A549 (cell line): ENCODE data around the gene KCNK15. TPM values are rescaled to one million over a fixed set of nuclear protein-coding genes. Genes with fewer than 3 reads are reported as not detected.
A peak's percentile ranks its signal among the peaks of the same experiment; 100 is the strongest.

Experiments
- ATAC-seq, 2 experiments: fragments of 200-7000 bp in 1 of 2; fragments of >200 bp in 1 of 2; cut with Nextera tagmentation in 1 of 2; cut with Tn5 transposase in 1 of 2; 3 replicates each; pipeline versions ENCODE4 v1.8.0 to v1.9.1; 2018 to 2020; ENCODE audit warnings: mild to moderate bottlenecking in 1 of 2, moderate library complexity in 1 of 2
- CTCF ChIA-PET: fragments of 300-600 bp; sonication (Branson Sonifier 250); formaldehyde crosslinking; extraction: SDS; loops from one replicate; lab custom pipeline; 2021; ENCODE audit warnings: antibody characterized with exemption, inconsistent platforms; lab: Yijun Ruan, JAX
- POLR2A ChIA-PET: fragments of 350-600 bp; formaldehyde crosslinking; extraction: SDS; loops from one replicate; lab custom pipeline; 2021; ENCODE audit warnings: antibody characterized with exemption, inconsistent platforms; lab: Yijun Ruan, JAX
- DNase-seq, 2 experiments: peaks; one replicate each; pipeline versions ENCODE4 v3.0.0 to v3.0.0-alpha.2; 2011 to 2016; ENCODE audit warnings: low read depth in 1 of 2, low spot score in 1 of 2
- FAIRE-seq: peaks from 2 replicates; lab custom pipeline; 2011; peaks lifted over from hg19 to GRCh38; lab: Jason Lieb, UNC
- H3K27ac ChIP-seq, 2 experiments: fragments of >200 bp; sonication (Bioruptor Twin); formaldehyde crosslinking; 3 replicates each; pipeline ENCODE4 v1.5.1; 2016 to 2017
- H3K4me1 ChIP-seq: fragments of >200 bp; sonication (Bioruptor Twin); formaldehyde crosslinking; 3 replicates; pipeline ENCODE4 v1.6.1; 2016
- H3K4me2 ChIP-seq: fragments of >200 bp; sonication (Bioruptor Twin); formaldehyde crosslinking; 3 replicates; pipeline ENCODE4 v1.6.1; 2016
- H3K4me3 ChIP-seq: fragments of >200 bp; sonication (Bioruptor Twin); formaldehyde crosslinking; 3 replicates; pipeline ENCODE4 v1.5.1; 2016
- H3K9me3 ChIP-seq: fragments of >200 bp; sonication (Bioruptor Twin); formaldehyde crosslinking; 3 replicates; pipeline ENCODE4 v1.6.1; 2016
- CEBPB ChIP-seq, 2 experiments: fragments of >200 bp in 1 of 2; sonication (Bioruptor Twin) in 1 of 2; formaldehyde crosslinking in 1 of 2; IDR thresholded peaks; 2 replicates each; pipeline ENCODE4 v1.6.1; 2012 to 2016
- E2F6 ChIP-seq: IDR thresholded peaks from 2 replicates; pipeline ENCODE4 v1.6.1; 2012; ENCODE audit warnings: low read depth, borderline replicate concordance
- FOSB ChIP-seq: fragments of 250-450 bp; sonication (Bioruptor Pico); IDR thresholded peaks from 2 replicates; pipeline ENCODE4 v1.5.0; 2020; ENCODE audit warnings: mild to moderate bottlenecking, moderate library complexity
- FOSL2 ChIP-seq, 2 experiments: fragments of 450-650 bp in 1 of 2; fragments of >200 bp in 1 of 2; sonication (Bioruptor Twin) in 1 of 2; formaldehyde crosslinking; IDR thresholded peaks; 2 replicates each; pipeline versions ENCODE4 v1.5.0 to v1.6.1; 2016 to 2020; ENCODE audit warnings: mild to moderate bottlenecking in 1 of 2, moderate library complexity in 1 of 2
- FOXS1 ChIP-seq: fragments of 250-450 bp; sonication (Bioruptor Pico); IDR thresholded peaks from 2 replicates; pipeline ENCODE4 v1.5.0; 2020; ENCODE audit warnings: mild to moderate bottlenecking, moderate library complexity
- HOXB13 ChIP-seq: fragments of 250-450 bp; sonication (Bioruptor Pico); IDR thresholded peaks from 2 replicates; pipeline ENCODE4 v1.5.0; 2020; ENCODE audit warnings: low read depth, mild to moderate bottlenecking, moderate library complexity
- MAX ChIP-seq: IDR thresholded peaks from 2 replicates; pipeline ENCODE4 v1.6.1; 2012
- NFE2L2 ChIP-seq: fragments of 150-350 bp; conservative IDR thresholded peaks from 2 replicates; pipeline ENCODE4 v1.6.1; 2014; ENCODE audit warnings: low read length
- PHF8 ChIP-seq: fragments of 200-600 bp; sonication (generic); IDR thresholded peaks from 2 replicates; pipeline ENCODE4 v1.6.1; 2016; ENCODE audit warnings: low read depth, mild to moderate bottlenecking, antibody characterized with exemption, moderate library complexity, borderline replicate concordance
- RAD21 ChIP-seq, 2 experiments: fragments of >200 bp in 1 of 2; sonication (Bioruptor Twin) in 1 of 2; formaldehyde crosslinking in 1 of 2; IDR thresholded peaks in 1 of 2; conservative IDR thresholded peaks in 1 of 2; 2 replicates in 1 of 2; 3 replicates in 1 of 2; pipeline ENCODE4 v1.6.1; 2012 to 2018; ENCODE audit warnings: inconsistent platforms in 1 of 2
- REST ChIP-seq: fragments of 200-600 bp; sonication (generic); IDR thresholded peaks from 2 replicates; pipeline ENCODE4 v1.6.1; 2016; ENCODE audit warnings: antibody characterized with exemption, mild to moderate bottlenecking, moderate library complexity
- RNF2 ChIP-seq: fragments of 200-600 bp; sonication (generic); IDR thresholded peaks from 2 replicates; pipeline ENCODE4 v1.6.1; 2016; ENCODE audit warnings: low read depth, mild to moderate bottlenecking, antibody characterized with exemption, moderate library complexity, borderline replicate concordance
- SMC3 ChIP-seq: fragments of >200 bp; sonication (Bioruptor Twin); formaldehyde crosslinking; IDR thresholded peaks from 3 replicates; pipeline ENCODE4 v1.6.1; 2018; ENCODE audit warnings: inconsistent platforms
- TP53 ChIP-seq: fragments of 250-450 bp; sonication (Bioruptor Pico); IDR thresholded peaks from 2 replicates; pipeline ENCODE4 v1.5.0; 2021; ENCODE audit warnings: mild to moderate bottlenecking, moderate library complexity
- ZSCAN20 ChIP-seq: fragments of 250-450 bp; sonication (Bioruptor Pico); IDR thresholded peaks from 2 replicates; pipeline ENCODE4 v1.8.0; 2022; ENCODE audit warnings: mild to moderate bottlenecking, moderate library complexity
- WGBS: methylation state at CpG from one replicate; pipeline ENCODE4 v1.1.6; 2017; ENCODE audit errors: missing lambda C conversion rate; 5-methylcytosine and 5-hydroxymethylcytosine counted together
- polyA plus RNA-seq, 4 experiments: library from polyadenylated mRNA; depleted of rRNA in 3 of 4; stranded (reverse); fragments of >200 nt; fragmentation: RNase III in 1 of 4; extraction: RNeasy Plus Mini Kit Qiagen cat#74134 plus additional on column Dnase treatment in 1 of 4; gene quantifications; 2 replicates in 3 of 4; 3 replicates in 1 of 4; pipeline ENCODE4 v1.2.3, GENCODE V29; 2011 to 2017
- TF ChIP-seq, protein P1 (sequence below): fragments of 250-450 bp; sonication (Bioruptor Pico); IDR thresholded peaks from 2 replicates; pipeline ENCODE4 v1.5.0; 2020; ENCODE audit warnings: low read depth, mild to moderate bottlenecking, moderate library complexity
- TF ChIP-seq, protein P2 (sequence below): fragments of 250-450 bp; sonication (Bioruptor Pico); IDR thresholded peaks from 2 replicates; pipeline ENCODE4 v1.5.0; 2021; ENCODE audit warnings: mild to moderate bottlenecking, moderate library complexity, borderline replicate concordance
- TF ChIP-seq, protein P3 (sequence below): fragments of 150-350 bp; IDR thresholded peaks from 2 replicates; pipeline ENCODE4 v1.6.1; 2014; ENCODE audit warnings: low read depth, mild to moderate bottlenecking, low read length
- TF ChIP-seq, protein P4 (sequence below): fragments of >200 bp; sonication (Bioruptor Twin); formaldehyde crosslinking; IDR thresholded peaks from 3 replicates; pipeline ENCODE4 v1.5.1; 2016

Gene KCNK15
- polyA plus RNA-seq, 2 of the 4 experiments (the other 2 are of a cell fraction): 0.43 to 0.49 TPM

- Histone ChIP-seq H3K4me3 (no peak overlapping the region), H3K4me2 (no peak overlapping the region), H3K4me1 (peaks cover 36% of the 10 kb centered on the region), H3K27ac (peak overlapping the region in 1 of 2 experiments; percentile 94; a peak in 1 of 6 replicates), H3K9me3 (no peaks in the 10 kb centered on the region)
- no peak for ATAC-seq
- ChIA-PET POLR2A (interaction anchor here (0.8 to 1.4 kb wide), 2 partner anchors 19 to 137 kb away, joined by 3 to 4 read pairs; partner anchors contain the start of gene YWHAB), CTCF (interaction anchor here (0.5 to 5.7 kb wide), 49 partner anchors 8 to 347 kb away, joined by 3 to 96 read pairs (median 6); partner anchors contain the start of gene RIMS4)
- TF ChIP-seq ZSCAN20 (CRISPR knock-in tag): no peak
- TF ChIP-seq FOXS1 (CRISPR knock-in tag): no peak
- TF ChIP-seq FOSB (CRISPR knock-in tag): no peak
- TF ChIP-seq TP53 (CRISPR knock-in tag): no peak
- TF ChIP-seq, protein P1, sequence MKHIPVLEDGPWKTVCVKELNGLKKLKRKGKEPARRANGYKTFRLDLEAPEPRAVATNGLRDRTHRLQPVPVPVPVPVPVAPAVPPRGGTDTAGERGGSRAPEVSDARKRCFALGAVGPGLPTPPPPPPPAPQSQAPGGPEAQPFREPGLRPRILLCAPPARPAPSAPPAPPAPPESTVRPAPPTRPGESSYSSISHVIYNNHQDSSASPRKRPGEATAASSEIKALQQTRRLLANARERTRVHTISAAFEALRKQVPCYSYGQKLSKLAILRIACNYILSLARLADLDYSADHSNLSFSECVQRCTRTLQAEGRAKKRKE (CRISPR knock-in tag): no peak
- no peak for TF ChIP-seq NFE2L2
- TF ChIP-seq, protein P2, sequence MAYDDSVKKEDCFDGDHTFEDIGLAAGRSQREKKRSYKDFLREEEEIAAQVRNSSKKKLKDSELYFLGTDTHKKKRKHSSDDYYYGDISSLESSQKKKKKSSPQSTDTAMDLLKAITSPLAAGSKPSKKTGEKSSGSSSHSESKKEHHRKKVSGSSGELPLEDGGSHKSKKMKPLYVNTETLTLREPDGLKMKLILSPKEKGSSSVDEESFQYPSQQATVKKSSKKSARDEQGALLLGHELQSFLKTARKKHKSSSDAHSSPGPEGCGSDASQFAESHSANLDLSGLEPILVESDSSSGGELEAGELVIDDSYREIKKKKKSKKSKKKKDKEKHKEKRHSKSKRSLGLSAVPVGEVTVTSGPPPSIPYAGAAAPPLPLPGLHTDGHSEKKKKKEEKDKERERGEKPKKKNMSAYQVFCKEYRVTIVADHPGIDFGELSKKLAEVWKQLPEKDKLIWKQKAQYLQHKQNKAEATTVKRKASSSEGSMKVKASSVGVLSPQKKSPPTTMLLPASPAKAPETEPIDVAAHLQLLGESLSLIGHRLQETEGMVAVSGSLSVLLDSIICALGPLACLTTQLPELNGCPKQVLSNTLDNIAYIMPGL (CRISPR knock-in tag): no peak
- no peak for TF ChIP-seq RNF2
- no peak for TF ChIP-seq FOSL2 (IDR thresholded peaks at IDR 0.05)
- no peak for TF ChIP-seq FOSL2 (CRISPR knock-in tag; IDR thresholded peaks at IDR 0.05)
- TF ChIP-seq PHF8: no peak
- no peak for TF ChIP-seq REST
- TF ChIP-seq HOXB13: no peak
- TF ChIP-seq, protein P3, sequence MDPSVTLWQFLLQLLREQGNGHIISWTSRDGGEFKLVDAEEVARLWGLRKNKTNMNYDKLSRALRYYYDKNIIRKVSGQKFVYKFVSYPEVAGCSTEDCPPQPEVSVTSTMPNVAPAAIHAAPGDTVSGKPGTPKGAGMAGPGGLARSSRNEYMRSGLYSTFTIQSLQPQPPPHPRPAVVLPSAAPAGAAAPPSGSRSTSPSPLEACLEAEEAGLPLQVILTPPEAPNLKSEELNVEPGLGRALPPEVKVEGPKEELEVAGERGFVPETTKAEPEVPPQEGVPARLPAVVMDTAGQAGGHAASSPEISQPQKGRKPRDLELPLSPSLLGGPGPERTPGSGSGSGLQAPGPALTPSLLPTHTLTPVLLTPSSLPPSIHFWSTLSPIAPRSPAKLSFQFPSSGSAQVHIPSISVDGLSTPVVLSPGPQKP: no peak
- WGBS: 96% methylated on average over 3 of the region's 3 CpGs
- DNase-seq: no peak
- FAIRE-seq: no peak
These were observed 2.3 kb downstream of the KCNK15 start for GRCh38 chr20:44748005-44748370.

DNA sequence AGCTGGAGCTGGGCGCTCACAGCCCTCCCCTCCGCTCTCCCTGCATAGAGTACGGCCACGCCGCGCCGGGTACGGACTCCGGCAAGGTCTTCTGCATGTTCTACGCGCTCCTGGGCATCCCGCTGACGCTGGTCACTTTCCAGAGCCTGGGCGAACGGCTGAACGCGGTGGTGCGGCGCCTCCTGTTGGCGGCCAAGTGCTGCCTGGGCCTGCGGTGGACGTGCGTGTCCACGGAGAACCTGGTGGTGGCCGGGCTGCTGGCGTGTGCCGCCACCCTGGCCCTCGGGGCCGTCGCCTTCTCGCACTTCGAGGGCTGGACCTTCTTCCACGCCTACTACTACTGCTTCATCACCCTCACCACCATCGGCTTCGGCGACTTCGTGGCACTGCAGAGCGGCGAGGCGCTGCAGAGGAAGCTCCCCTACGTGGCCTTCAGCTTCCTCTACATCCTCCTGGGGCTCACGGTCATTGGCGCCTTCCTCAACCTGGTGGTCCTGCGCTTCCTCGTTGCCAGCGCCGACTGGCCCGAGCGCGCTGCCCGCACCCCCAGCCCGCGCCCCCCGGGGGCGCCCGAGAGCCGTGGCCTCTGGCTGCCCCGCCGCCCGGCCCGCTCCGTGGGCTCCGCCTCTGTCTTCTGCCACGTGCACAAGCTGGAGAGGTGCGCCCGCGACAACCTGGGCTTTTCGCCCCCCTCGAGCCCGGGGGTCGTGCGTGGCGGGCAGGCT lies 4.6 kb downstream of the KCNK15 start:
- Histone ChIP-seq H3K4me3 (peak overlapping the region; percentile 28; the same call in 2 of the 3 replicates), H3K27ac (peak overlapping the region in 1 of 2 experiments; percentile 53; a peak in 2 of 6 replicates), H3K9me3 (no peaks in the 10 kb centered on the region), H3K4me1 (peaks cover 31% of the 10 kb centered on the region), H3K4me2 (peak overlapping the region; percentile 78)
- DNase-seq: no peak
- WGBS: 43% methylated on average over 36 of the region's 73 CpGs
- POLR2A ChIA-PET: interaction anchor here (0.7 kb wide), 1 partner anchor 117 kb away, joined by 3 read pairs; no protein-coding TSS in a partner anchor
- CTCF ChIA-PET: interaction anchor here (0.7 to 5.4 kb wide), 27 partner anchors 8 to 362 kb away, joined by 3 to 54 read pairs (median 4); no protein-coding TSS in a partner anchor
- FAIRE-seq: no peak
- ATAC-seq: peak; percentile 27 to 58; a peak in 3 of 6 replicates
- TF ChIP-seq, protein P2 (CRISPR knock-in tag): no peak
- TF ChIP-seq MAX (peak; percentile 58), RNF2 (no peak), E2F6 (0 out of 2 replicates have a peak, but pooled peaks have one; percentile 41), RAD21 (conservative IDR thresholded peaks at IDR 0.05 in 1 of 2, IDR thresholded peaks at IDR 0.05 in 1 of 2) (peak; percentile 30 to 31; a peak in 2 of 5 replicates), SMC3 (peak; percentile 39), CEBPB (IDR thresholded peaks at IDR 0.05) (no peak)
- TF ChIP-seq, protein P4, sequence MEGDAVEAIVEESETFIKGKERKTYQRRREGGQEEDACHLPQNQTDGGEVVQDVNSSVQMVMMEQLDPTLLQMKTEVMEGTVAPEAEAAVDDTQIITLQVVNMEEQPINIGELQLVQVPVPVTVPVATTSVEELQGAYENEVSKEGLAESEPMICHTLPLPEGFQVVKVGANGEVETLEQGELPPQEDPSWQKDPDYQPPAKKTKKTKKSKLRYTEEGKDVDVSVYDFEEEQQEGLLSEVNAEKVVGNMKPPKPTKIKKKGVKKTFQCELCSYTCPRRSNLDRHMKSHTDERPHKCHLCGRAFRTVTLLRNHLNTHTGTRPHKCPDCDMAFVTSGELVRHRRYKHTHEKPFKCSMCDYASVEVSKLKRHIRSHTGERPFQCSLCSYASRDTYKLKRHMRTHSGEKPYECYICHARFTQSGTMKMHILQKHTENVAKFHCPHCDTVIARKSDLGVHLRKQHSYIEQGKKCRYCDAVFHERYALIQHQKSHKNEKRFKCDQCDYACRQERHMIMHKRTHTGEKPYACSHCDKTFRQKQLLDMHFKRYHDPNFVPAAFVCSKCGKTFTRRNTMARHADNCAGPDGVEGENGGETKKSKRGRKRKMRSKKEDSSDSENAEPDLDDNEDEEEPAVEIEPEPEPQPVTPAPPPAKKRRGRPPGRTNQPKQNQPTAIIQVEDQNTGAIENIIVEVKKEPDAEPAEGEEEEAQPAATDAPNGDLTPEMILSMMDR: peak; percentile 51
